ENCODE results near the gene PNPLA8.
A peak's percentile ranks its signal among the peaks of the same experiment; 100 is the strongest.

PNPLA8 gene

GRCh38 chr7:108525985-108526767, at the start of gene PNPLA8:
TSS of gene PNPLA8 (minus strand) at chr7:108526135. CDS start at chr7:108515491, 10,644 bp downstream.
- no peak for TF ChIP-seq CTCF (IDR thresholded peaks at IDR 0.05; ENCODE audit: borderline replicate concordance, control extremely low read depth, extremely low read depth, insufficient read depth, missing control alignments)
- DNase-seq (ENCODE audit: low spot score), result peak; percentile 97
- in situ Hi-C loops (cut with MboI; ENCODE audit: low sequenced_read_pairs, unreplicated experiment), result no loop called here

GRCh38 chr7:108575156-108575555, 49.2 kb upstream of the PNPLA8 start:
- no peak for TF ChIP-seq CTCF (IDR thresholded peaks at IDR 0.05; ENCODE audit: borderline replicate concordance, control extremely low read depth, extremely low read depth, insufficient read depth, missing control alignments)
- no peak for DNase-seq (ENCODE audit: low spot score)
- in situ Hi-C loops (cut with MboI; ENCODE audit: low sequenced_read_pairs, unreplicated experiment), result no loop called here

GRCh38 chr7:108572480-108572879, 46.5 kb upstream of the PNPLA8 start:
- in situ Hi-C loops (cut with MboI; ENCODE audit: low sequenced_read_pairs, unreplicated experiment), result no loop called here
- no peak for DNase-seq (ENCODE audit: low spot score)
- no peak for TF ChIP-seq CTCF (IDR thresholded peaks at IDR 0.05; ENCODE audit: borderline replicate concordance, control extremely low read depth, extremely low read depth, insufficient read depth, missing control alignments)

- DNase-seq (ENCODE audit: low spot score), result peak; percentile 50
- no peak for TF ChIP-seq CTCF (IDR thresholded peaks at IDR 0.05; ENCODE audit: borderline replicate concordance, control extremely low read depth, extremely low read depth, insufficient read depth, missing control alignments)
- in situ Hi-C loops (cut with MboI; ENCODE audit: low sequenced_read_pairs, unreplicated experiment), result no loop called here
Observed at GRCh38 chr7:108570146-108570755, 44.3 kb upstream of the PNPLA8 start.

- in situ Hi-C loops (cut with MboI; ENCODE audit: low sequenced_read_pairs, unreplicated experiment), result no loop called here
- peak; percentile 98 for DNase-seq (ENCODE audit: low spot score)
- no peak for TF ChIP-seq CTCF (IDR thresholded peaks at IDR 0.05; ENCODE audit: borderline replicate concordance, control extremely low read depth, extremely low read depth, insufficient read depth, missing control alignments)
Observed at GRCh38 chr7:108569381-108570145, 43.6 kb upstream of the PNPLA8 start, which contains the start of the genes DNAJB9 and THAP5. TSS of gene DNAJB9 (plus strand) at chr7:108569874. CDS start at chr7:108571727, 1,853 bp downstream. TSS of gene THAP5 (minus strand) at chr7:108569706. CDS start at chr7:108569569, 137 bp downstream.

GRCh38 chr7:108568801-108569380, 43.0 kb upstream of the PNPLA8 start:
- in situ Hi-C loops (cut with MboI; ENCODE audit: low sequenced_read_pairs, unreplicated experiment), result no loop called here
- TF ChIP-seq CTCF (IDR thresholded peaks at IDR 0.05; ENCODE audit: borderline replicate concordance, control extremely low read depth, extremely low read depth, insufficient read depth, missing control alignments), result no peak
- no peak for DNase-seq (ENCODE audit: low spot score)
